ENCODE data around the gene INPP5A. TPM values are rescaled to one million over a fixed set of nuclear protein-coding genes. Genes with fewer than 3 reads are reported as not detected.

Gene INPP5A
- total and polyA plus RNA-seq, 10 of the 15 experiments (the other 5 are each of a cell fraction or from before 2014, with no cell fraction given): 0.52 to 15.0 (median 6.3) TPM

GRCh38 chr10:132571650-132572544 lies 34.3 kb downstream of the INPP5A start (continued):
- peak; percentile 96 for TF ChIP-seq ATF7 (IDR thresholded peaks at IDR 0.05; ENCODE audit: low read depth)
- TF ChIP-seq ZNF274 (IDR thresholded peaks at IDR 0.05; ENCODE audit: insufficient read depth, insufficient read length): no peak
- TF ChIP-seq NRF1 (conservative IDR thresholded peaks at IDR 0.05; ENCODE audit: low read depth, low read length): no peak
- peak; percentile 82 for TF ChIP-seq RELB (IDR thresholded peaks at IDR 0.05; ENCODE audit: low read depth)
- TF ChIP-seq ZBED1 (IDR thresholded peaks at IDR 0.05; ENCODE audit: borderline replicate concordance): peak; percentile 89
- peak; percentile 100 for TF ChIP-seq GATAD2B (conservative IDR thresholded peaks at IDR 0.05; ENCODE audit: low read depth)
- no peak; the same call in 1 of the 2 replicates for TF ChIP-seq MAX (IDR thresholded peaks at IDR 0.05; ENCODE audit: low read depth, low read length)
- TF ChIP-seq TARDBP (IDR thresholded peaks at IDR 0.05; ENCODE audit: borderline replicate concordance): 0 out of 2 replicates have a peak, but pooled peaks have one; percentile 74
- TF ChIP-seq SMARCA5 (IDR thresholded peaks at IDR 0.05): peak; percentile 96
- TF ChIP-seq ZNF24 (IDR thresholded peaks at IDR 0.05): no peak
- no peak for TF ChIP-seq ZNF622 (IDR thresholded peaks at IDR 0.05)
- no peak for TF ChIP-seq E2F4 (IDR thresholded peaks at IDR 0.05; ENCODE audit: low read depth, low read length)
- no peak for TF ChIP-seq TAF1 (IDR thresholded peaks at IDR 0.05; ENCODE audit: borderline replicate concordance, low read depth, low read length)
- TF ChIP-seq ZBTB40 (IDR thresholded peaks at IDR 0.05; ENCODE audit: borderline replicate concordance): peak; percentile 62; the same call in 1 of the 2 replicates
- peak; percentile 86; the same call in 1 of the 2 replicates for TF ChIP-seq NFIC (IDR thresholded peaks at IDR 0.05; ENCODE audit: low read depth, low read length)
- TF ChIP-seq HDGF (IDR thresholded peaks at IDR 0.05): no peak; the same call in 1 of the 2 replicates
- no peak for TF ChIP-seq ATF3 (IDR thresholded peaks at IDR 0.05; ENCODE audit: borderline replicate concordance, extremely low read depth, low read depth, low read length)
- TF ChIP-seq NR2C2 (IDR thresholded peaks at IDR 0.05; ENCODE audit: borderline replicate concordance, control insufficient read depth, insufficient read length, low read depth): no peak
- TF ChIP-seq POU2F2 (IDR thresholded peaks at IDR 0.05; ENCODE audit: borderline replicate concordance, low read depth, low read length): peak; percentile 71
- no peak for TF ChIP-seq PAX8 (IDR thresholded peaks at IDR 0.05)
- TF ChIP-seq RAD21 (IDR thresholded peaks at IDR 0.05; ENCODE audit: insufficient read depth, low read depth, low read length): no peak
- TF ChIP-seq POLR2A (IDR thresholded peaks at IDR 0.05; ENCODE audit: low read depth, low read length): no peak; the same call in 1 of the 2 replicates
- TF ChIP-seq EED (IDR thresholded peaks at IDR 0.05; ENCODE audit: low read depth): peak; percentile 95

Measured in GM12878 (cell line).